NCI-H524 treated with DMSO at 0.1 percent for 48 hours (cell line): ENCODE results near the gene TBL3.

Source experiments
- DNase-seq: peaks from one replicate; lab custom pipeline; 2025; lab: John Stamatoyannopoulos, UW

Gene TBL3

GRCh38 chr16:1964506-1965395 is 7.1 kb upstream of the TBL3 start, which contains the start of gene RPS2:
Gene RPS2 (minus strand): TSS chr16:1964826. CDS start chr16:1964625, 201 bp downstream.
- peak; percentile 92 for DNase-seq

DNA sequence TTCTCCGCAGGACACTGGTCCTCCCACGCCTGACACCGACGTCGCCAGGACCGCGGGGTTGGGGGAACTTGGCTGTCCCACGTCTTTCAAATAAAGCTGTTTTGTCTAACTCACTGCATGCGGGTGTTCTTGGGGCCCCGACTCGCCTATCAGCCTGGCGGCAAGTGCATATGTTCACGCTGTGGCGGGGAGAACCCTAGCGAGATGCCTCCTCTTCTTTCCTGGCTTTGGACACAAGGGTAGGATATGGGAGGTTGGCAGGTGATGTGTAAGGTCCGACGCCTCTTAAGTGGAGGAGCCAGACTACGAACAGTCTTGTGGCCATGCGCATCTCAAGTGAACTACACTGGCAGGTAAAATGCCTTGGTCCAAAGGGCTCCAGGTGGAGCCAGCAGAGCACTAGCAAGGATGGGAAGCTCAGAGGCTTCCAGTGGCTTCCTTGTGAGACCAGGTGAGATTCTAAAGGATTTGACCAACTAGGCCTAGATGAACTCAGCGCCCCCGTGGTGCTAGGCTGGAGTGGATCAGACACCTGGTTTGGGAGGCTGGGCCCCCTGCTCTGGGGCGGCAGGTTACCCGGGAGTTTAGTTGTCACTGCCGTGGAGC is 6.4 kb upstream of the TBL3 start:
- no peak for DNase-seq

- no peak for DNase-seq
Observed at GRCh38 chr16:1966460-1966859, 5.4 kb upstream of the TBL3 start, which contains the start of gene RNF151. Gene RNF151 (plus strand): TSS chr16:1966856. CDS start chr16:1966882, 26 bp downstream.

DNA sequence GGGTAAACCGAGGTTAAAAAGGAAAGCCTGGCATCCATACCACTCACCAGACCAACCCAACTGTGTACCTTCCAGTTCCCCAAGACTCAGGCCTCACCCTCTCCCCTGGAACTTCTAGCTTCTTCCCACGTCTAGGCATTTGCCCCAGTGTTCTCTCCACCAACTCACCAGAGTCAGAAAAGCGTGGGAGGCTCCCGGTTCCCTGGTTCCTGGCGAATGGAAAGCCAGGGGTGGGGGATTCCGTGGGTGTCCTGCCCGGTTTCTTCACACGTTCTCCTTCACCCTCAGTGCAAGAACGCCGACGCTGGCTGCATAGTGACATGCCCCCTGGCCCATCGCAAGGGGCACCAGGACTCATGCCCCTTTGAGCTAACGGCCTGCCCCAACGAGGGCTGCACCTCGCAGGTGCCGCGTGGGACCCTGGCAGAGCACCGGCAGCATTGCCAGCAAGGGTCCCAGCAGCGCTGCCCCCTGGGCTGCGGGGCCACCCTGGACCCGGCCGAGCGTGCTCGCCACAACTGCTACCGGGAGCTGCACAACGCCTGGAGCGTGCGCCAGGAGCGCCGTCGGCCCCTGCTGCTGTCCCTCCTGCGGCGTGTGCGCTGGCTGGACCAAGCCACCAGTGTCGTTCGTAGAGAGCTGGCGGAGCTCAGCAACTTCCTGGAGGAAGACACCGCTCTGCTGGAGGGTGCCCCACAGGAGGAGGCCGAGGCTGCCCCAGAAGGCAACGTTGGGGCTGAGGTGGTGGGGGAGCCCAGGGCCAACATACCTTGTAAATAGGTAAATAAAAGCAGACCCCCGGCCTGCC is 3.5 kb upstream of the TBL3 start:
- no peak for DNase-seq

DNA sequence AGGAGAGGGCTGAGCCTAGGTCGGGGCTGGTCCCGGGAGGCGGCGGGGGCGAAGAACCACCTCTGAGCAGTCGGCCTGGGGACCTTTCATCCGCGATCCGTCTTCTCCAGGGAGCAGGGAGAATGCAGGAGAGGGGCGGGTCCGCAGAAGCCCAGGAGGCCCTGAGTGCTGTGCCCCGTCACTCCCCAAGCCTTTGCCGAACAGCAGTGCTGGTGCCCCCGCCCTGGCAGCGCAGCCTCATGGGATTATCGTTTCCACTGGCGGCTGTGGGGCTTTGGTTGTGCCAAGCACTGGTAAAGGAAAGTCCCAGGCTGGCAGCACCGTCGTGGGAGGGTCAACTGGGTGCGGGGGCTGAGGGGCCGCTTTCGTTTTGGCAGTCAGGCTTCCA is 631 bp downstream of the TBL3 start:
- no peak for DNase-seq

DNA sequence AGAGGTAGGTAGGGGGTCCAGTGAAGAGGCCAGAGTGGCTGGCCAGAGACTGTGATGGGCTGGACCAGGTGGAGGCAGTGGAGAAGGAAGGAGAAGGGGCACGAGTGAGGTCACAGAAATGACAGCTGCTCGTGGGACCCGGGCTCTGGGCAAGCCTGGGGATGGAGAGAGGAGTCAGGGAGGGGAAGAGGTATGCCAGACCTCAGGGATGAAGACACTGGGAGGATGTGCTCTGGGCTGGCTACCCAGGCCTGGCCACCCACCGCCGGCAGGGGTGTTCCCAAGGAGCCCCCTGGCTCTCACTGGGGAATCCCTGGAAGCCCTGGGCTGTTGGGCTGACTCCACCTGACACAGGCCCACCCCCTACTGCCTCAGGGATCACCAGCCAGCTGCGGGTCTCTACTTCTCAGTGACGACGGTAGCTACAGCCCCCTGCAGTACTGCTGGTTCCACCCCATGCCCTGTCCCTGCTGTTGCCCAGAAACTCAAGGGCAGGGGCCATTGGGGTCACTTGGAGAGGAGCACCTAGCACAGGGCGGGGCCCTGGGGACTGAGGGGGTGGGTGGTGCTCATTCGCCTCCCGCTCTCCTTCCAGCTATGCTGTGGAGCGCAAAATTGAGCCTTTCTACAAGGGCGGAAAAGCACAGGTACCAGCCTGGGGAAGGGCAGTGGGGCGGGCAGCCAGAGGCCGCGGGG is 1.8 kb downstream of the TBL3 start:
- DNase-seq = no peak

DNA sequence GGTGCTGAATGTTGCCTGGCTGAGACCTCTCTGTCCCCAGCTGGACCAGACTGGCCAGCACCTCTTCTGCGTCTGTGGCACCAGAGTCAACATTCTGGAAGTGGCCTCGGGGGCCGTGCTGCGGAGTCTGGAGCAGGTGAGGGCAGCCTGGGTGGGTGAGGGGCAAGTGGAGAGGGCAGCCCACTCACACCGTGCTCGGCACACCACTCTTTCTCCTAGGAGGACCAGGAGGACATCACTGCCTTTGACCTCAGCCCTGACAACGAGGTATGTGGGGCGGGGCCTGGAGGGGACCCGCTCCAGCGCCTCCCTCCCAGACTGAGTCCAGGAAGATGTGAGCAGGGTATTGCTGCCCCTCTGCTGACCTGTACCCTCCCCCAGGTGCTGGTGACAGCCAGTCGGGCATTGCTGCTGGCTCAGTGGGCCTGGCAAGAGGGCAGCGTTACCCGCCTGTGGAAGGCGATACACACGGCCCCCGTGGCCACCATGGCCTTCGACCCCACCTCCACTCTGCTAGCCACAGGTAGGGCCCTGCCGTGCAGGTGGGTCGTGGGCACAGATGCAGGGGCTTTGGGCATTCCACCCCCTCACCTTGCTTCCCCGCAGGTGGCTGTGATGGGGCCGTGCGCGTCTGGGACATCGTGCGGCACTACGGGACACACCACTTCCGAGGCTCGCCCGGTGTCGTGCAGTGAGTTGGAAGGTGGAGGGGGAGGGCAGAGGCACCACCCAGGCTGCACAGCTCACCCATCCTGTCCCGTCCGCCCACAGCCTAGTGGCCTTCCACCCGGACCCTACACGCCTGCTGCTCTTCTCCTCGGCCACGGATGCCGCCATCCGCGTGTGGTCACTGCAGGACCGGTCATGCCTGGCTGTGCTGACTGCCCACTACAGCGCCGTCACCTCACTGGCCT is 2.6 kb downstream of the TBL3 start:
- no peak for DNase-seq

DNA sequence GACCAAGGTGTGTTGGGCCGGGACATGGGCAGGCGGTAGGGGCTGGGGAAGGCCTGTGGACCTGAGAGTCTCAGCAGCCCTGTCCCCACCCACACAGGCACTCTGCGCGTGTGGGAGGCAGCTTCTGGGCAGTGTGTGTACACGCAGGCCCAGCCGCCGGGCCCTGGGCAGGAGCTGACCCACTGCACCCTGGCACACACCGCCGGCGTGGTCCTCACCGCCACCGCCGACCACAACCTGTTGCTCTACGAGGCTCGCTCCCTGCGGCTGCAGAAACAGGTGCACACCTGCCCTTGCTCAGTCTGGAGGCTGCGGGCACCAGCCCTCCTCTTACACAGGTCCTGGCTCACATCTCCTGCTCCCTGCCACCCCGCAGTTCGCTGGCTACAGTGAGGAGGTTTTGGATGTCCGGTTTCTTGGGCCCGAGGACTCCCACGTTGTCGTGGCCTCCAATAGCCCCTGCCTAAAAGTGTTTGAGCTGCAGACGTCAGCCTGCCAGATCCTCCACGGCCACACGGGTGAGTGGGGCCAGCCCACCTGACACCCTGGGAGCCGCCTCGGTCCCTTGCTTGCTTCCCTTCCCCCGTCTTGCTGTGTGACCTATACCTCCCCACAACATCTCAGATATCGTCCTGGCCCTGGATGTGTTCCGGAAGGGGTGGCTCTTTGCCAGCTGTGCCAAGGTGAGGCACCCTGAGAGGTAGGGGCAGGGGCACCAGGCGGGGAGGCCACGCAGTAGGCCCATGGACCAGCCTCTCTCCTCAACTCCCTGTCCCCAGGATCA is 3.8 kb downstream of the TBL3 start:
- DNase-seq = no peak

DNA sequence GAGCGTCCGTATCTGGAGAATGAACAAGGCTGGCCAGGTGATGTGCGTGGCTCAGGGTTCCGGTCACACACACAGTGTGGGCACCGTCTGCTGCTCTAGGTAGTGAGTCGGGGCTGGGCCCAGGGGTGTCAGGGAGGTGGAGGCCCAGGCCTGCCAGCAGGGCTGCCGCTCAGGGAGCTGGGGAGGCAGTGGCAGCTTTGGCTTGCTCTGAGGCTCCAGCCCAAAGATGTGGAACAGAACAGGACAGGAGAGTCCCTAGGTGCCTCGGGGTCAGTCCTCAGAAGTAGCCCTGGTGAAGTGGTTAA is 4.3 kb downstream of the TBL3 start:
- no peak for DNase-seq

DNA sequence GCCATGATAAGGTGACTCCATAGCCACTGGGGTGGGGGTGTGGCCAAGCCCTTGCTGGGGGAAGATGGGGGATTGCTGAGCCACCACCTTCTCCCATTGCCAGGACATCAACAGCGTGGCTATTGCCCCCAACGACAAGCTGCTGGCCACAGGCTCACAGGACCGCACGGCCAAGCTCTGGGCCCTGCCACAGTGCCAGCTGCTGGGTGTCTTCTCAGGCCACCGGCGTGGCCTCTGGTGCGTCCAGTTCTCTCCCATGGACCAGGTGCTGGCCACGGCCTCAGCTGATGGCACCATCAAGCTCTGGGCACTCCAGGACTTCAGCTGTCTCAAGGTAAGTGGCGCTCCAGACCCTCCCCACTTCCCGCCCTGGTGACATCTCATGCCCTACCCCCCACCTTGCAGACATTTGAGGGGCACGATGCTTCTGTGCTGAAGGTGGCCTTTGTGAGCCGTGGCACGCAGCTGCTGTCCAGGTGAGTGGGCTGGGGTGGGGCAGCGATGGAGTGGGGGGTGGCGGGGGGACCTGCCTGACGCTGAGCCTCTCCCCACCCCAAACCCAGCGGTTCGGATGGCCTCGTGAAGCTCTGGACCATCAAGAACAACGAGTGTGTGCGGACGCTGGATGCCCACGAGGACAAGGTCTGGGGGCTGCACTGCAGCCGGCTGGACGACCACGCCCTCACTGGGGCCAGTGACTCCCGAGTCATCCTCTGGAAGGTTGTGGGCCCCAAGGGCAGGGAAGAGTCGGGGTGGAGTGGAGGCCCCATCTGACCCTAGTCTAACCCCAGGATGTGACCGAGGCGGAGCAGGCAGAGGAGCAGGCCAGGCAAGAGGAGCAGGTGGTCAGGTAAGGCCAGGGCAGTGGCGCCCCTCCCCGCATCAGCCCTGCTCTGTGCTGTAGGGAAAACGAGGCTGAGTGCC is 5.4 kb downstream of the TBL3 start:
- no peak for DNase-seq

- no peak for DNase-seq
Observed at GRCh38 chr16:1977875-1978268, 6.0 kb downstream of the TBL3 start.

GRCh38 chr16:1978476-1979120 is 6.7 kb downstream of the TBL3 start:
- no peak for DNase-seq

- DNase-seq = no peak
Observed at GRCh38 chr16:1979271-1980029, 7.6 kb downstream of the TBL3 start.

GRCh38 chr16:1980030-1980769 is 8.3 kb downstream of the TBL3 start:
- no peak for DNase-seq

DNA sequence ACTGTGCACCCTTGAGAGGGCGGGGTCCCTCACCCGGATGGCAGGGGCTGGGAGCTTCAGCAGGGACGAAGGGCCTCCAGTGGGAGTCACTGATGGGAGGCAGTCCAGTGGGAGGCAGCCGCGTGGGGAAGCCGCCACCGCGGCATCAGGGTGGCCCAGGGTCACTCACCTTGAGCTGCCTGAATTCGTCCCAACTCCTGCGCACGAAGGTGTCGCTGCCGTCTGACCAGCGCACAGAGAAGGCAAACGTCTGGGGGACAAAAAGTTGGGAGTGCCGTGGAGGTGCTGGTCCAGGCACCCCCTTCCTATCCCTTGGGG is 8.9 kb downstream of the TBL3 start:
- no peak for DNase-seq

GRCh38 chr16:1981398-1981836 is 9.6 kb downstream of the TBL3 start, which contains the start of gene NOXO1:
Gene NOXO1 (minus strand): TSS chr16:1981469. CDS start chr16:1981179, 290 bp downstream.
- DNase-seq = no peak

- no peak for DNase-seq
Observed at GRCh38 chr16:1982013-1982433, 10.2 kb downstream of the TBL3 start.
